HuH-7.5 (cell line): ENCODE data around the gene ADCK1.
A peak's percentile ranks its signal among the peaks of the same experiment; 100 is the strongest.
"Not testable (repeated sequence)": the region's sequence is repeated elsewhere in the genome, so short reads cannot be mapped to it uniquely, and the experiment has no call there.

ENCODE experiments used
- DNase-seq: peaks from one replicate; pipeline ENCODE4 v3.0.0; 2011; ENCODE audit warnings: low spot score

ADCK1 gene

DNA sequence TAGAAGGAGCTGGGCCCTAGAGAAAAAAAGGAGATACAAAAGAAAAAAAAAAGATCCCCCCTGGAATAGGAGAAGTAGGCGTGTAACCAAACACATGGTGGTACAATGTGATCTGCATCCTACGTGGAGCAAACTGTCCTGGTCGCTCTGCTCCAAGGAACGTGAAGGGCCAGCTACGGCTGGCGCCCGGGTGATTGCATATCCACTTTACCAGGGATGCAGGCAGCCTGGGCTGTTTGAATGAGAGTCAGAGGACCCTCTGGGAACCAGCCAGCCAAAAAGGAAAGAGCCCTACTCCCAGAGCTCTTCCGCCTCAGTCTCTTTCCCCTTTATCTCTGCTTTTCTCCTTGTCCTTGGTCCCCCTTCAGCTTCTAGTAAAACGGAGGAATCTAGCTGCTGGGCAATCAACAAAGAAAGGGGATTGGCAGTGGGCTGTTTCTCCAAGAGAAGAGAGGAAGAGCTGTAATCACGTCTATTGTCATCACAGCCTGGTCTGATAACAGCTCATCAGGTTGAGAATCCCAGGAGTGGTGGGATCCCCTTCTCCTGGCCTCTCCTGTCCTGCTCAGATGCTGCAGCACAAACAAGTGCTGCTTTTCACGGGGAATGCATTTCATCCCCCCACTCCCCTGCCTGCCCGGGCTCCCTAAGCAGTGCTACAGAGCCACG, 156.0 kb downstream of the ADCK1 start:
- DNase-seq = no peak

- DNase-seq = not testable (repeated sequence)
These were observed 159.8 kb downstream of the ADCK1 start for GRCh38 chr14:77959686-77960085.

DNA sequence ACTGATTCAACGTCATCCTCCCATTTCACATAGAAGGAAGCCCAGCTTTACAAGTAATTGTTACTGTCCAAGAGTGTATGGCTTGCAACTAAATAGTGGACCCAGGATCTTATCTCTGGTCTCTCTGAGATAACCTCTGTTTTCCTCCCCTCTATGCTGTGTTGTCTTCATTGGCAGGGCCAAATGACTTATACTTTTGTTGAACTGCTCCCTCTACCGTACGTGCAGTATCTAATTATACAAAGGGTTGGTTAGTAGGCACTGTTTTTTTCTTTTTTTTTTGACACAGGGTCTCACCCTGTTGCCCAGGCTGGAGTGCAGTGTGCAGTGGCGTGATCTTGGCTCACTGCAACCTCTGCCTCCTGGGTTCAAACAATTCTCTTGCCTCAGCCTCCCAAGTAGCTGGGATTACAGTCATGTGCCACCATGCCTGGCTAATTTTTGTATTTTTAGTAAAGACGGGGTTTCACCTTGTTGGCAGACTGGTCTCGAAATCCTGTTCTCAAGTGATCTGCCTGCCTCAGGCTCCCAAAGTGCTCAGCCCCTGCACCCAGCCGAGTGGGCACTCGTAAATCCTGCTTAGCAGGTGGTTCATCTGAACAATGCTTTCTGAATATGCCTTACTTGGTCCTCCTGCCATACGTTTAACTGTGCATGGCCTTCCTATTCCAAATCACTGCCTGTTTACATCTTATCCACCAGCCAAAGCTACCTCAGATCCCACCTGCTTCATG, 162.1 kb downstream of the ADCK1 start:
- DNase-seq = no peak

DNA sequence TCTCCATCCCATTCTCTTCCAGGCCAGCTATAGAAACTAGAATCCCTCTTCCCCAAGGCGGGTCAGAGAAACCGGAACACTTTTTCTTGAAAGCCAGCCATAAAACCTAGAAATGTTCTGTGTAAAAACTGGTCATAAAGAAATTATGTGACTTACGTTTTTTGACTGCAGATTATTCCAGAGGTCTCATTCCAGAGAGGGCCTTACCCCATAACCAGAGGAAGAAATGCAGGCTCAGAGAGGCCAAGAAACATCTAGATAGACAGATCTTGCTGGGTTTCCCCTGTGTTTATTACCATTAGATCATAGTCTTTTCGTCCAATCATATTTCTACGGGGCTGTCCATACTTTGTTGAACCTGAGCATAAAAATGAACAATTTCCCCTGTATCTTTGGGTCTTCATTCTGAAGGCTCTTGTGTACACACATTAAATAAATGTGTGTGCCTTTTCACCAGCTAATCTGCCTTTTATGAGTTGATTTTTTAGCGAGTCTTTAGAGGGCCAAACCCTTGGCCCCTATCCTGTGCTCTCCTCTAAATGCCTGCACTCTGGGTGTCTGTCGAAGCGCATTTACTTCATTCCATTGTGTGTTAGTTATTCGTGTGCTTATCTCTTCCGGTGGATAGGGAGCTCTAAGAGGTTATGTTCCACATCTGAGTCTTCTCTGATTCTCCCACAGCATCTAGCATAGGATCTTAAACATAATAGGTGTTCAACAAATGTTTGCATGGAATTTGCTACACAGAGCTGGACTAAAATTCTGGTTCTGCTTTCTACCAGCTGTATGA, 163.0 kb downstream of the ADCK1 start:
- no peak for DNase-seq

- no peak for DNase-seq
These were observed 164.7 kb downstream of the ADCK1 start for GRCh38 chr14:77964586-77964985.

DNA sequence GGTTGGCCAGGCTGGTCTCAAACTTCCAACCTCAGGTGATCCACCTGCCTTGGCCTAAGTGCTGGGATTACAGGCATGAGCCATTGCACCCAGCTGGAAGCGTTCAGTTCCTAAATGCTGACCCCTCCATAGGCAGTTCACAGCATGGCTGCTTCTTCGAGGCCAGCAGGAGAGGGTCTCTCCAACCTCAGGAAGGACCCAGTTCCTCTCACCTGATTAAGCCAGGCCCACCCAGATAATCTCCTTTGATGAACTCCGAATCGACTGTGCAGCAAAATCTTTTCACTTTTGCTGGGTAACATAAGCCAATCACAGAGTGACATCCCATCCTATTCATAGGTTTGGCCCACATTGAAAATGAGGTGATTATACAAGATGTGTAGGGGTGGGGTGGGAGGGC, 165.1 kb downstream of the ADCK1 start:
- no peak for DNase-seq

GRCh38 chr14:77965919-77966435, 166.1 kb downstream of the ADCK1 start:
- peak; percentile 22 for DNase-seq

- DNase-seq = no peak
These were observed 167.2 kb downstream of the ADCK1 start for GRCh38 chr14:77967110-77967509.

GRCh38 chr14:77970646-77971045, 170.7 kb downstream of the ADCK1 start:
- DNase-seq = no peak

DNA sequence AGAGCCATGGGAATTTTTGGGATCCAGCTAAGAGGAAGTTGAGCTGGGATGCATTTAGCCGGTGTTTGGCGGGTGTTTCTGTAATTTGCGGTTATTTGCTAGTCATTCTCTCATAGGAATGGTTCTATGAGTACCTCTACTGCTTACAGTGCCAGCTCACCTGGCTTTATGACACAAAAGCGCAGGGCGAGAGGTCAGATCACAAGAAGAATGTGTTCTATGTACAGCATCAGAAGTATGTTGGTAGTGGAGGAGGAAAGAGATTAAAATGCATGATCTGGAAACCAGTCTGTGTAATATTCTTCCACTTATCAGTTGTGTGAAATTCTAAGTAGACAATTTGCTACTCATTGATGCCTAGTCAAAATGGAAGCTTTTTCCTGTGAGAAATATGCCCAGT, 173.3 kb downstream of the ADCK1 start:
- DNase-seq = no peak

DNA sequence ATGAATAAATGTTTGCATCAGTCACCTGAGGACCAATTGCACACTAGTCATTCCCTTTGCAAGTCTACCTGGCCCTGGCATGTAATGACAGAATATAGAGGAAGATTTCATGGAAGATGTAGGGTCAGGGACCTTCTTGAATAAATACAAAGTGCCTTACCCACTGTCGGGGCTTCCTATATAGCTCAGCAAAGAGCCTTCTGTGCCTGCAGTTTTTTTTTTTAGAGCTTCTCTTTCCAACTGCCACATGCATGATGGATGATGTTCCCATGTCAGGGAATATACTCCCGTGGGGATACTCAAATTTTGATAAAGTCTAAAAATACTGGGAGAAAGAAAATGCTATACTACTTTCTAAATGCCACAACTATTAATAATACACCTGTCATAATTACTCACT, 176.7 kb downstream of the ADCK1 start:
- DNase-seq = no peak

GRCh38 chr14:77979171-77979570, 179.3 kb downstream of the ADCK1 start:
- DNase-seq = no peak

DNA sequence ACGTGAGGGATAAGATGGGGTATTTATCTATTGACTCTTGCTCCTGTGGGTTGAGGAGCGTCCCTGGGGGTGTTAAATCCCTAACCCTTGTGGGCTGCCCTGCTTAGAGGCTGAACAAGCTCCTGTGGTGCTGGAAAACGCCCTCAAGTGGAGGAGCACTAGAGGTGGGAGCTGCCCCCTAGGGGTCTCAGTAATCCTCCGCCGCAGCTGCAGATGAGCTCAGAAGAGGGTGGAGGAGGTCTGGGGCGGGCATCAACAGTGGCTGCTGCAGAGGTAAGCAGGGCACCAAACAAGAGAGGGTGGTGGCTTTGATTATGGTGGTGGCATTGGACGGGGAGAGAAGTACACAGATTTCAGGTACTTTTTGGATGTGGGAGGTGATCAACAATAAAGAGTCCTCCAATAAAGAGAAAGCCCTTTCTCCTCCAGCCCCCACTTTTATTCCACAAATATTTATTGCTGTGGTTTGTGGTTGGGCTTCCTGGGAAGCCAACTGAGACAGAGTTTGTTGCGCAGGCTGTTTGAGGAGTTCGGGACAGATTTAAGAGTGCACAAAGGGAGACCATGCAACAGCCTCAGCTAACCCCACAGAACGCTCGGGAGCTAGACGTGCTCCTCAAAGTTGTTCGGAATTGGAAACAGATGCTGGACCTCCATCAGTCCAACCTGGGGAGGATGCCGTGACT, 179.9 kb downstream of the ADCK1 start:
- DNase-seq = no peak

DNA sequence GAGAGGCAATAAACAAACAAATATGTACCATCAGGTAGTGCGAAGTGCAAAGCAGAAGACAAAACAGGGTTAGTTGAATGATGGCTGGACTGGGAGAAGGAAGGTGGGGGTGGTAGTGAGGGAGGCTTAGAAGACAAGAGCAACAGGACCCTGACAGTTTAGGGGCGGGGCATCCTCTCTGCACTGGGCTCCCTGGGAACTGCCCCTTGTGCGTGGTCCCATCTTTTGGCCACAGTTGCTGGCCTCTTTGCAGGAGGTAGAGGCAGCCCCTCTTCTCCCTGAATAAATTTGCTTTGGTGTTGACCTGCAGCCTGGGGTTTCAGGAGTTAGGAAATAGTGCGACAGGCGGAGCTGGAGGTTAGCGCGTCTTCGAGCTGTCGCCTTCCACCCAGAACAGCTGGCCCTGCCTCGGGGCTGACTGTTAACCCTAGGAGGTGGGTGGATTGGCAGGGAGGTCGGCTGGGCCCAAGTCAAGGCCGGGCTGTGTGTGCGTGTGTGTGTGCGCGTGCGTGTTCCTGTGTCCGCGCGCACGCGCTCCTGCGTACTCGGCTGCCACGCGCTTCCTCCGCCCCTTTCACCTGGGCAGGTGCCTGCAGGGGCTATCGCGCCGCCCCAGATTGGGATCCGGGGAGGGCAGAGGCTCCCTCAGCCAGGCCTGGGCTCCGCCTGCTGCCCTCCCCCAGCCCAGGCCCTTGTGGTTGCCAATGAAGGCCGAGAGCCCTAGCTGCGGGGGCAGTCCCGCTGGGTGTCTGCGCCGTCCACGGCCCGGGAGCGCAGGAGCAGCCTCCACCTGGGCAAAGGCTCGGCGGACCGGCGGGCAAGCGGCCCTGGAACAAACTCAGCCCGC, 180.8 kb downstream of the ADCK1 start:
- no peak for DNase-seq
